ENCODE measurements around the gene MIPEP.
A peak's percentile ranks its signal among the peaks of the same experiment; 100 is the strongest.

MIPEP gene

GRCh38 chr13:23849670-23850069 lies 39.5 kb downstream of the MIPEP start:
- DNase-seq = no peak

- no peak for DNase-seq
Measured at GRCh38 chr13:23848646-23849141, 40.5 kb downstream of the MIPEP start.

GRCh38 chr13:23848019-23848418 lies 41.2 kb downstream of the MIPEP start:
- no peak for DNase-seq

GRCh38 chr13:23847497-23847896 lies 41.7 kb downstream of the MIPEP start:
- no peak for DNase-seq

GRCh38 chr13:23845105-23845725 lies 44.0 kb downstream of the MIPEP start:
- DNase-seq = peak; percentile 18 to 43 (median 31)

- DNase-seq = no peak
Measured at GRCh38 chr13:23844132-23844531, 45.1 kb downstream of the MIPEP start.

- DNase-seq = no peak
Measured at GRCh38 chr13:23843436-23843835, 45.8 kb downstream of the MIPEP start.

GRCh38 chr13:23842406-23842805 lies 46.8 kb downstream of the MIPEP start:
- DNase-seq = no peak

GRCh38 chr13:23833733-23834611 lies 55.2 kb downstream of the MIPEP start:
- DNase-seq = no peak

GRCh38 chr13:23828866-23829265 lies 60.3 kb downstream of the MIPEP start:
- DNase-seq = no peak

- no peak for DNase-seq
Measured at GRCh38 chr13:23828086-23828485, 61.1 kb downstream of the MIPEP start.

- DNase-seq = no peak
Measured at GRCh38 chr13:23825179-23825578, 64.0 kb downstream of the MIPEP start.

GRCh38 chr13:23824371-23824770 lies 64.8 kb downstream of the MIPEP start:
- DNase-seq = no peak

GRCh38 chr13:23822252-23822824 lies 66.9 kb downstream of the MIPEP start:
- DNase-seq = no peak

GRCh38 chr13:23820530-23820929 lies 68.7 kb downstream of the MIPEP start:
- no peak for DNase-seq

GRCh38 chr13:23817830-23818229 lies 71.4 kb downstream of the MIPEP start:
- peak in 2 of 3 donors; percentile 1 to 3 for DNase-seq

- DNase-seq = no peak
Measured at GRCh38 chr13:23817136-23817535, 72.1 kb downstream of the MIPEP start.

GRCh38 chr13:23813635-23814034 lies 75.6 kb downstream of the MIPEP start:
- DNase-seq = no peak

GRCh38 chr13:23811366-23812062 lies 77.7 kb downstream of the MIPEP start:
- DNase-seq = no peak

- peak in 2 of 3 donors; percentile 11 to 13 for DNase-seq
Measured at GRCh38 chr13:23810685-23811240, 78.4 kb downstream of the MIPEP start.

GRCh38 chr13:23808803-23809202 lies 80.4 kb downstream of the MIPEP start:
- DNase-seq = no peak

GRCh38 chr13:23806874-23807526 lies 82.2 kb downstream of the MIPEP start:
- no peak for DNase-seq
